HG02884 (cell line): ENCODE data around the gene DRD4.
"Not testable (repeated sequence)": the region's sequence is repeated elsewhere in the genome, so short reads cannot be mapped to it uniquely, and the experiment has no call there.

Experiments used
- ATAC-seq: cut with Tn5 transposase; IDR thresholded peaks from one replicate; pipeline ENCODE4 v1.9.1; 2021; ENCODE audit warnings: mild to moderate bottlenecking, moderate library complexity; ENCODE audit not compliant: unreplicated experiment

The DRD4 gene

GRCh38 chr11:641806-642370 lies 4.8 kb downstream of the DRD4 start:
- ATAC-seq = no peak

GRCh38 chr11:643366-643765 lies 6.3 kb downstream of the DRD4 start:
- ATAC-seq = no peak

- no peak for ATAC-seq
These were observed 7.0 kb downstream of the DRD4 start for GRCh38 chr11:643849-644738.

GRCh38 chr11:645536-645935 lies 8.5 kb downstream of the DRD4 start:
- no peak for ATAC-seq

- ATAC-seq = no peak
These were observed 9.1 kb downstream of the DRD4 start for GRCh38 chr11:646214-646613.

GRCh38 chr11:647672-648158 lies 10.6 kb downstream of the DRD4 start:
- ATAC-seq = not testable (repeated sequence)

GRCh38 chr11:650482-650881 lies 13.4 kb downstream of the DRD4 start:
- ATAC-seq = no peak

- ATAC-seq = not testable (repeated sequence)
These were observed 16.1 kb downstream of the DRD4 start for GRCh38 chr11:653136-653535.

GRCh38 chr11:653837-654236 lies 16.8 kb downstream of the DRD4 start:
- ATAC-seq = no peak

GRCh38 chr11:654444-654843 lies 17.4 kb downstream of the DRD4 start:
- ATAC-seq = not testable (repeated sequence)

GRCh38 chr11:655036-655726 lies 18.1 kb downstream of the DRD4 start:
- no peak for ATAC-seq

GRCh38 chr11:656426-656825 lies 19.4 kb downstream of the DRD4 start:
- ATAC-seq = no peak

GRCh38 chr11:656866-657265 lies 19.8 kb downstream of the DRD4 start:
- ATAC-seq = no peak

- ATAC-seq = no peak
These were observed 20.6 kb downstream of the DRD4 start for GRCh38 chr11:657691-658126.

GRCh38 chr11:659532-660085 lies 22.5 kb downstream of the DRD4 start:
- ATAC-seq = no peak

GRCh38 chr11:660281-660680 lies 23.2 kb downstream of the DRD4 start:
- no peak for ATAC-seq

- ATAC-seq = no peak
These were observed 23.8 kb downstream of the DRD4 start for GRCh38 chr11:660681-661444.

GRCh38 chr11:662689-663274 lies 25.7 kb downstream of the DRD4 start:
- ATAC-seq = no peak

GRCh38 chr11:665062-665703 lies 28.1 kb downstream of the DRD4 start:
- no peak for ATAC-seq
